NK-92 treated with Interleukin-12 subunit alpha and Interleukin-12 subunit beta, amount 100 ng/mL, for 24 hours (cell line): ENCODE measurements around the gene FGL2.
"Not testable (repeated sequence)": the region's sequence is repeated elsewhere in the genome, so short reads cannot be mapped to it uniquely, and the experiment has no call there.

Experiments
- DNase-seq: peaks from one replicate; lab custom pipeline; 2025; lab: John Stamatoyannopoulos, UW

The FGL2 gene

GRCh38 chr7:77155601-77156377, 43.8 kb downstream of the FGL2 start:
- DNase-seq, result not testable (repeated sequence)

GRCh38 chr7:77154917-77155464, 44.6 kb downstream of the FGL2 start:
- DNase-seq, result not testable (repeated sequence)

- not testable (repeated sequence) for DNase-seq
These were observed 47.4 kb downstream of the FGL2 start for GRCh38 chr7:77152232-77152631.
